HEK293 (cell line): ENCODE measurements around the gene EID2.

Experiments used
- ATF2 ChIP-seq: fragments of 450-650 bp; formaldehyde crosslinking; IDR thresholded peaks from 2 replicates; pipeline ENCODE4 v1.5.1; 2016; ENCODE audit warnings: missing biosample characterization, missing genetic modification characterization, low read depth
- KLF1 ChIP-seq: fragments of 450-650 bp; formaldehyde crosslinking; IDR thresholded peaks from 2 replicates; pipeline ENCODE4 v1.5.1; 2016; ENCODE audit warnings: missing biosample characterization, missing genetic modification characterization
- KLF10 ChIP-seq: fragments of 450-650 bp; IDR thresholded peaks from 2 replicates; pipeline ENCODE4 v1.5.1; 2018; ENCODE audit warnings: missing biosample characterization, mild to moderate bottlenecking, missing genetic modification characterization
- OVOL3 ChIP-seq: fragments of 450-650 bp; formaldehyde crosslinking; IDR thresholded peaks from 2 replicates; pipeline ENCODE4 v1.5.1; 2016; ENCODE audit warnings: missing biosample characterization, missing genetic modification characterization
- PRDM2 ChIP-seq: fragments of 450-650 bp; formaldehyde crosslinking; IDR thresholded peaks from 2 replicates; pipeline ENCODE4 v1.5.1; 2016; ENCODE audit warnings: missing biosample characterization, missing genetic modification characterization, borderline replicate concordance
- RBAK ChIP-seq: fragments of 450-650 bp; formaldehyde crosslinking; IDR thresholded peaks from 2 replicates; pipeline ENCODE4 v1.5.1; 2016; ENCODE audit warnings: missing biosample characterization, missing genetic modification characterization
- TSHZ1 ChIP-seq: fragments of 450-650 bp; formaldehyde crosslinking; IDR thresholded peaks from 2 replicates; pipeline ENCODE4 v1.5.1; 2016; ENCODE audit warnings: missing biosample characterization, missing genetic modification characterization, borderline replicate concordance
- ZNF132 ChIP-seq: fragments of 450-650 bp; formaldehyde crosslinking; IDR thresholded peaks from 2 replicates; pipeline ENCODE4 v1.5.1; 2017; ENCODE audit warnings: missing biosample characterization, missing genetic modification characterization, borderline replicate concordance
- ZNF138 ChIP-seq: fragments of 450-650 bp; formaldehyde crosslinking; IDR thresholded peaks from 2 replicates; pipeline ENCODE4 v1.5.1; 2016; ENCODE audit warnings: missing biosample characterization, missing genetic modification characterization, borderline replicate concordance
- ZNF140 ChIP-seq: fragments of 450-650 bp; formaldehyde crosslinking; IDR thresholded peaks from 2 replicates; pipeline ENCODE4 v1.5.1; 2016; ENCODE audit warnings: missing biosample characterization, missing genetic modification characterization
- ZNF148 ChIP-seq: fragments of 450-650 bp; formaldehyde crosslinking; IDR thresholded peaks from 2 replicates; pipeline ENCODE4 v1.5.0; 2017; ENCODE audit warnings: missing biosample characterization, missing genetic modification characterization, borderline replicate concordance
- ZNF239 ChIP-seq: fragments of 450-650 bp; formaldehyde crosslinking; IDR thresholded peaks from 2 replicates; pipeline ENCODE4 v1.5.1; 2016; ENCODE audit warnings: missing biosample characterization, missing genetic modification characterization
- ZNF26 ChIP-seq: fragments of 450-650 bp; formaldehyde crosslinking; IDR thresholded peaks from 2 replicates; pipeline ENCODE4 v1.5.1; 2016; ENCODE audit warnings: missing biosample characterization, missing genetic modification characterization
- ZNF266 ChIP-seq: fragments of 450-650 bp; formaldehyde crosslinking; IDR thresholded peaks from 2 replicates; pipeline ENCODE4 v1.5.1; 2016; ENCODE audit warnings: missing biosample characterization, missing genetic modification characterization, low read depth
- ZNF324 ChIP-seq: fragments of 450-650 bp; formaldehyde crosslinking; IDR thresholded peaks from 2 replicates; pipeline ENCODE4 v1.5.1; 2016; ENCODE audit warnings: missing biosample characterization, missing genetic modification characterization
- ZNF335 ChIP-seq: fragments of 450-650 bp; formaldehyde crosslinking; conservative IDR thresholded peaks from 2 replicates; pipeline ENCODE4 v1.5.1; 2016; ENCODE audit warnings: missing biosample characterization, missing genetic modification characterization
- ZNF37A ChIP-seq: fragments of 450-650 bp; IDR thresholded peaks from 2 replicates; pipeline ENCODE4 v1.5.1; 2018; ENCODE audit warnings: missing biosample characterization, missing genetic modification characterization
- ZNF488 ChIP-seq: fragments of 450-650 bp; formaldehyde crosslinking; IDR thresholded peaks from 2 replicates; pipeline ENCODE4 v1.5.1; 2016; ENCODE audit warnings: missing biosample characterization, missing genetic modification characterization
- ZNF548 ChIP-seq: fragments of 450-650 bp; formaldehyde crosslinking; IDR thresholded peaks from 2 replicates; pipeline ENCODE4 v1.5.1; 2016; ENCODE audit warnings: missing biosample characterization, missing genetic modification characterization
- ZNF555 ChIP-seq: fragments of 450-650 bp; formaldehyde crosslinking; conservative IDR thresholded peaks from 2 replicates; pipeline ENCODE4 v1.5.1; 2017; ENCODE audit warnings: missing biosample characterization, mild to moderate bottlenecking, missing genetic modification characterization, inconsistent platforms
- ZNF561 ChIP-seq: fragments of 450-650 bp; IDR thresholded peaks from 2 replicates; pipeline ENCODE4 v1.5.1; 2018; ENCODE audit warnings: missing biosample characterization, missing genetic modification characterization, borderline replicate concordance
- ZNF585B ChIP-seq: fragments of 450-650 bp; formaldehyde crosslinking; IDR thresholded peaks from 2 replicates; pipeline ENCODE4 v1.5.1; 2016; ENCODE audit warnings: missing biosample characterization, missing genetic modification characterization
- ZNF792 ChIP-seq: fragments of 450-650 bp; formaldehyde crosslinking; IDR thresholded peaks from 2 replicates; pipeline ENCODE4 v1.5.1; 2016; ENCODE audit warnings: missing biosample characterization, missing genetic modification characterization
- ZSCAN30 ChIP-seq: fragments of 450-650 bp; IDR thresholded peaks from 2 replicates; pipeline ENCODE4 v1.5.1; 2018; ENCODE audit warnings: missing biosample characterization, mild to moderate bottlenecking, missing genetic modification characterization, moderate library complexity

Gene EID2

GRCh38 chr19:39514840-39515550, 25.0 kb downstream of the EID2 start, which contains the start of gene SELENOV (continued):
- TF ChIP-seq PRDM2 (tag by site-specific recombination): no peak
- TF ChIP-seq ATF2 (tag by site-specific recombination): no peak
- no peak; the same call in 1 of the 2 replicates for TF ChIP-seq ZSCAN30 (tag by site-specific recombination)
- 0 out of 2 replicates have a peak, but pooled peaks have one; percentile 46 for TF ChIP-seq ZNF324 (tag by site-specific recombination)
- TF ChIP-seq KLF10 (tag by site-specific recombination): no peak
- TF ChIP-seq ZNF26: no peak
- TF ChIP-seq ZNF266 (tag by site-specific recombination): no peak
- TF ChIP-seq OVOL3: no peak
- no peak for TF ChIP-seq ZNF140 (tag by site-specific recombination)
- TF ChIP-seq TSHZ1 (tag by site-specific recombination): no peak
- no peak for TF ChIP-seq ZNF561 (tag by site-specific recombination)
- no peak for TF ChIP-seq ZNF585B (tag by site-specific recombination)
- no peak for TF ChIP-seq ZNF555
- TF ChIP-seq KLF1 (tag by site-specific recombination): 0 out of 2 replicates have a peak, but pooled peaks have one; percentile 6
- 0 out of 2 replicates have a peak, but pooled peaks have one; percentile 19 for TF ChIP-seq ZNF488
- TF ChIP-seq ZNF37A: no peak
- no peak for TF ChIP-seq ZNF239 (tag by site-specific recombination)
- no peak for TF ChIP-seq ZNF148 (tag by site-specific recombination)
- peak; percentile 85 for TF ChIP-seq ZNF335 (tag by site-specific recombination)
- TF ChIP-seq ZNF792 (tag by site-specific recombination): no peak
- TF ChIP-seq ZNF138 (tag by site-specific recombination): no peak
- no peak for TF ChIP-seq ZNF132 (tag by site-specific recombination)
- no peak for TF ChIP-seq RBAK (tag by site-specific recombination)
- no peak for TF ChIP-seq ZNF548 (tag by site-specific recombination)
